SK-N-SH (cell line): ENCODE results near the gene OR2L8. TPM values are rescaled to one million over a fixed set of nuclear protein-coding genes. Genes with fewer than 3 reads are reported as not detected.

ENCODE experiments used
- CTCF ChIA-PET: fragments of 300-600, 350-600 bp; formaldehyde crosslinking; extraction: SDS; loops from one replicate; lab custom pipeline; 2021; lab: Yijun Ruan, JAX
- POLR2A ChIA-PET: fragments of 350-600 bp; sonication (Branson Sonifier 250); formaldehyde crosslinking; extraction: SDS; loops from one replicate; lab custom pipeline; 2020; ENCODE audit warnings: antibody characterized with exemption, inconsistent platforms; lab: Yijun Ruan, JAX
- DNase-seq: peaks from one replicate; pipeline ENCODE4 v3.0.0; 2012
- H2AFZ ChIP-seq: fragments of 200-600 bp; sonication (generic); 2 replicates; pipeline ENCODE4 v1.8.1; 2016; ENCODE audit warnings: antibody characterized with exemption, mild to moderate bottlenecking, low read depth
- H3F3A ChIP-seq: fragments of 200-600 bp; sonication (generic); replicated peaks from 2 replicates; pipeline ENCODE3; 2016; ENCODE audit warnings: antibody characterized with exemption, mild to moderate bottlenecking; ENCODE audit not compliant: insufficient read depth
- H3K27ac ChIP-seq, 2 experiments: fragments of 200-500 bp in 1 of 2; fragments of 200-600 bp in 1 of 2; sonication (Bioruptor generic) in 1 of 2; sonication (generic), shearing (Covaris generic) in 1 of 2; 2 replicates each; pipeline versions ENCODE4 v1.5.1 to v1.6.1; 2014 to 2016; ENCODE audit warnings: low read depth in 2 of 2, inconsistent platforms in 1 of 2, low read length in 1 of 2, mild to moderate bottlenecking in 1 of 2, mixed read lengths in 1 of 2
- H3K27me3 ChIP-seq: fragments of 200-600 bp; sonication (generic), shearing (Covaris generic); 2 replicates; pipeline ENCODE4 v1.6.1; 2016; ENCODE audit warnings: mixed run types; ENCODE audit not compliant: insufficient read depth
- H3K36me3 ChIP-seq, 2 experiments: fragments of 200-500 bp in 1 of 2; fragments of 200-600 bp in 1 of 2; sonication (Bioruptor generic) in 1 of 2; sonication (generic) in 1 of 2; replicated peaks in 1 of 2; 2 replicates each; pipeline versions ENCODE3 to v1.5.1; 2014 to 2016; ENCODE audit warnings: low read length in 1 of 2, mild to moderate bottlenecking in 1 of 2; ENCODE audit not compliant: insufficient read depth in 2 of 2, control insufficient read depth in 1 of 2
- H3K4me1 ChIP-seq, 2 experiments: fragments of 200-500 bp in 1 of 2; fragments of 200-600 bp in 1 of 2; sonication (Bioruptor generic) in 1 of 2; sonication (generic), shearing (Covaris generic) in 1 of 2; 2 replicates each; pipeline versions ENCODE4 v1.5.1 to v1.6.1; 2014 to 2016; ENCODE audit warnings: low read depth in 1 of 2, low read length in 1 of 2, mixed run types in 1 of 2; ENCODE audit not compliant: insufficient read depth in 2 of 2, control insufficient read depth in 1 of 2
- H3K4me2 ChIP-seq: fragments of 200-600 bp; sonication (generic), shearing (Covaris generic); 2 replicates; pipeline ENCODE4 v1.6.1; 2017; ENCODE audit warnings: mixed run types
- H3K4me3 ChIP-seq, 2 experiments: fragments of 200-500 bp in 1 of 2; fragments of 200-600 bp in 1 of 2; sonication (Bioruptor generic) in 1 of 2; sonication (generic), shearing (Covaris generic) in 1 of 2; 2 replicates each; pipeline versions ENCODE4 v1.5.1 to v1.8.1; 2014 to 2016; ENCODE audit warnings: low read depth in 2 of 2, inconsistent platforms in 1 of 2, low read length in 1 of 2, mild to moderate bottlenecking in 1 of 2, mixed read lengths in 1 of 2, moderate library complexity in 1 of 2
- H3K79me2 ChIP-seq: fragments of 200-600 bp; sonication (generic); 2 replicates; pipeline ENCODE4 v1.8.1; 2017; ENCODE audit warnings: mild to moderate bottlenecking; ENCODE audit not compliant: insufficient read depth
- H3K9ac ChIP-seq: fragments of 200-600 bp; sonication (generic); 2 replicates; pipeline ENCODE4 v1.6.1; 2017; ENCODE audit warnings: mixed run types
- H3K9me2 ChIP-seq: fragments of 200-600 bp; sonication (generic); 2 replicates; pipeline ENCODE4 v1.6.1; 2017; ENCODE audit warnings: mixed run types
- H3K9me3 ChIP-seq: fragments of 200-600 bp; sonication (generic); 2 replicates; pipeline ENCODE4 v1.6.1; 2017; ENCODE audit warnings: mixed run types, mild to moderate bottlenecking, moderate library complexity
- H4K20me1 ChIP-seq: fragments of 200-600 bp; sonication (generic); 2 replicates; pipeline ENCODE4 v1.6.1; 2017; ENCODE audit warnings: mild to moderate bottlenecking, mixed run types; ENCODE audit not compliant: insufficient read depth
- ELF1 ChIP-seq: IDR thresholded peaks from 2 replicates; pipeline ENCODE4 v1.4.0; 2012
- EZH2phosphoT487 ChIP-seq: fragments of 200-600 bp; sonication (generic); IDR thresholded peaks from 2 replicates; pipeline ENCODE4 v1.6.1; 2017; ENCODE audit warnings: low read depth, mixed run types, mild to moderate bottlenecking, antibody characterized with exemption, moderate library complexity, borderline replicate concordance
- FOXM1 ChIP-seq: IDR thresholded peaks from 2 replicates; pipeline ENCODE4 v1.4.0; 2012; ENCODE audit warnings: low read depth, mild to moderate bottlenecking
- NFIC ChIP-seq: IDR thresholded peaks from 2 replicates; pipeline ENCODE4 v1.4.0; 2012; ENCODE audit warnings: borderline replicate concordance
- NRF1 ChIP-seq: IDR thresholded peaks from 2 replicates; pipeline ENCODE4 v1.6.1; 2012; ENCODE audit warnings: low read depth, mild to moderate bottlenecking, low read length
- PBX3 ChIP-seq: IDR thresholded peaks from 2 replicates; pipeline ENCODE4; 2012
- RAD21 ChIP-seq: IDR thresholded peaks from 2 replicates; pipeline ENCODE4 v1.6.1; 2012; ENCODE audit warnings: mild to moderate bottlenecking, low read length
- RCOR1 ChIP-seq: fragments of 150-350 bp; IDR thresholded peaks from 2 replicates; pipeline ENCODE4 v1.6.1; 2017; ENCODE audit warnings: antibody characterized with exemption, low read length
- RFX5 ChIP-seq: IDR thresholded peaks from 2 replicates; pipeline ENCODE4 v1.6.1; 2012; ENCODE audit warnings: mild to moderate bottlenecking, improper control_type of control experiment, low read length
- RXRA ChIP-seq: IDR thresholded peaks from 2 replicates; pipeline ENCODE4 v1.4.0; 2012; ENCODE audit warnings: low read depth, mild to moderate bottlenecking, borderline replicate concordance
- SIN3A ChIP-seq: IDR thresholded peaks from 2 replicates; pipeline ENCODE4 v1.6.1; 2012; ENCODE audit warnings: low read depth, mild to moderate bottlenecking, low read length, moderate library complexity, borderline replicate concordance
- SMC3 ChIP-seq: IDR thresholded peaks from 2 replicates; pipeline ENCODE4 v1.6.1; 2012; ENCODE audit warnings: low read depth, low read length, improper control_type of control experiment
- TEAD4 ChIP-seq: IDR thresholded peaks from 2 replicates; pipeline ENCODE4 v1.4.0; 2012; ENCODE audit warnings: mild to moderate bottlenecking, borderline replicate concordance; ENCODE audit not compliant: insufficient read depth
- USF1 ChIP-seq: IDR thresholded peaks from 2 replicates; pipeline ENCODE4 v1.4.0; 2012; ENCODE audit warnings: low read depth, borderline replicate concordance
- YY1 ChIP-seq: IDR thresholded peaks from 2 replicates; pipeline ENCODE4 v1.4.0; 2012; ENCODE audit warnings: low read depth, mild to moderate bottlenecking
- ZBTB33 ChIP-seq: IDR thresholded peaks from 2 replicates; pipeline ENCODE4 v1.4.0; 2012; ENCODE audit warnings: low read depth, borderline replicate concordance
- WGBS: methylation state at CpG from one replicate; pipeline ENCODE4 v1.1.6; 2017; ENCODE audit warnings: low lambda C conversion rate; 5-methylcytosine and 5-hydroxymethylcytosine counted together
- polyA plus RNA-seq, 3 experiments: library from polyadenylated mRNA; depleted of rRNA; stranded (reverse); fragments of >200 nt; gene quantifications; 2 replicates each; pipeline ENCODE4 v1.2.3, GENCODE V29; 2012

The OR2L8 gene
- polyA plus RNA-seq, 1 of the 3 experiments (the other 2 are of a cell fraction), result not detected

GRCh38 chr1:247935781-247936180 lies 12.9 kb upstream of the OR2L8 start:
- Histone ChIP-seq H3K4me2 (no peak overlapping the region), H3K27me3 (peaks cover 6% of the 10 kb centered on the region; the same call in 1 of the 2 replicates), H2AFZ (no peak overlapping the region), H3K79me2 (no peaks in the 10 kb centered on the region), H3K4me1 (peaks cover 0 to 2% of the 10 kb centered on the region in 2 experiments; a peak in 1 of 4 replicates), H4K20me1 (no peaks in the 10 kb centered on the region), H3K9ac (no peak overlapping the region), H3K27ac (no peak overlapping the region), H3K4me3 (no peak overlapping the region), H3F3A (no peaks in the 10 kb centered on the region), H3K9me2 (no peaks in the 10 kb centered on the region), H3K9me3 (no peaks in the 10 kb centered on the region), H3K36me3 (no peaks in the 10 kb centered on the region)
- WGBS, result 41% methylated on average over 5 of the region's 9 CpGs
- ChIA-PET CTCF (interaction anchor here (1.2 to 1.7 kb wide), 2 partner anchors 9 to 36 kb away, joined by 4 read pairs; no protein-coding TSS in a partner anchor), POLR2A (no interaction called here)
- DNase-seq, result no peak
- TF ChIP-seq USF1, result no peak
- TF ChIP-seq SIN3A, result no peak
- TF ChIP-seq TEAD4, result no peak
- no peak for TF ChIP-seq SMC3
- no peak for TF ChIP-seq NFIC
- no peak for TF ChIP-seq ELF1
- no peak for TF ChIP-seq RFX5
- no peak for TF ChIP-seq PBX3
- TF ChIP-seq YY1, result no peak
- no peak for TF ChIP-seq RAD21
- no peak for TF ChIP-seq FOXM1
- no peak for TF ChIP-seq ZBTB33
- TF ChIP-seq NRF1, result no peak
- no peak for TF ChIP-seq RXRA
- TF ChIP-seq RCOR1, result no peak
- TF ChIP-seq EZH2phosphoT487, result no peak
